Measurements from ENCODE around the gene DNAJC24. TPM values are rescaled to one million over a fixed set of nuclear protein-coding genes. Genes with fewer than 3 reads are reported as not detected.

DNAJC24 gene
- total RNA-seq, 1 experiment from 2014 or later = 20.4 TPM

DNA sequence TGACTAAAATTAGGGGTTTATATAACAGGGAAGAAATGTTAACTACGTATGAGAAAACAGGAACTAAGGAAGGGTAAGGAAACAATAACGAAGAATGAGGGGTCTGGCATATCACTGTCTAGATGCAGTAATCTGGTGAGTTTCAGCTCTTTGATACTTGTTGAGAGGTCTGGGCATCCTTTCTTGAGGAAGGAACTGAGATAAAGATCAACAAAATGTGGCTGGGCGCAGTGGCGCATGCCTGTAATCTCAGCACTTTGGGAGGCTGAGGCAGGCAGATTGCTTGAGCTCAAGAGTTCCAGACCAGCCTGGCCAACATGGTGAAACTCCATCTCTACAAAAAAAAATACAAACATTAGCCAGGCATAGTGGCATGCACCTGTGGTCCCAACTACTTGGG is 2.9 kb upstream of the DNAJC24 start:
- Histone ChIP-seq H3K27me3 (replicated peaks) (0 out of 2 replicates have a peak, but pooled peaks cover 6% of the 10 kb centered on the region), H3K36me3 (no peaks in the 10 kb centered on the region), H3K4me1 (replicated peaks) (no peaks in the 10 kb centered on the region; the same call in 1 of the 2 replicates), H3K9me3 (replicated peaks) (no peaks in the 10 kb centered on the region), H3K4me3 (no peak overlapping the region), H3K27ac (no peak overlapping the region)
- DNase-seq (ENCODE audit: low read depth in 1 of 2, low spot score in 2 of 2) = no peak

- no peak for DNase-seq (ENCODE audit: low read depth in 1 of 2, low spot score in 2 of 2)
- no peak overlapping the region for H3K4me3 ChIP-seq
- H3K27ac ChIP-seq = no peak overlapping the region
- H3K4me1 ChIP-seq (replicated peaks) = no peaks in the 10 kb centered on the region
- H3K27me3 ChIP-seq (replicated peaks) = no peaks in the 10 kb centered on the region
- no peaks in the 10 kb centered on the region for H3K36me3 ChIP-seq
- no peaks in the 10 kb centered on the region for H3K9me3 ChIP-seq (replicated peaks)
Measured at GRCh38 chr11:31375879-31376278, 6.2 kb downstream of the DNAJC24 start.

DNA sequence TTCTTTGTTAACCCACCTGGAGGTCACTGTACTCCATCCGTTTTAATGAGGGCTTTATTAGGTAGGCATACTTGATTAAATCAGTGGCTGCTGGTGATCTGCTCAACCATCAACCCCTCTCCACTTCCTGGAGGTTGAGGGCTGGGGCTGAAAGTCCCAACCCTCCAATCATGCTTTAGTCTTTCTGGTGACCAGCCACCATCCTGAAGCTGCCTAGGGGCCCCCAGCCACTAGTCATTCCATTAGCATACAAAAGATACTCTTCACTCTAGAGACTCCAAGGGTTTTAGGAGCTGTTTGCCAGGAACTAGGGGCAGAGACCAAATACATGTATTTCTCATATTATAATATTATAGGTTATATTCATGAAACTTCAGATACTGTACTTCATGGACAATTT is 13.5 kb downstream of the DNAJC24 start:
- H3K4me1 ChIP-seq (replicated peaks) = no peaks in the 10 kb centered on the region
- no peak overlapping the region for H3K4me3 ChIP-seq
- no peaks in the 10 kb centered on the region for H3K36me3 ChIP-seq

GRCh38 chr11:31387379-31387778 is 17.7 kb downstream of the DNAJC24 start:
- Histone ChIP-seq H3K27ac (no peak overlapping the region), H3K36me3 (no peaks in the 10 kb centered on the region), H3K27me3 (replicated peaks) (no peaks in the 10 kb centered on the region), H3K9me3 (replicated peaks) (no peaks in the 10 kb centered on the region), H3K4me3 (no peak overlapping the region), H3K4me1 (replicated peaks) (no peaks in the 10 kb centered on the region)
- no peak for DNase-seq (ENCODE audit: low read depth in 1 of 2, low spot score in 2 of 2)

More for the DNA sequence above, 13.5 kb downstream of the DNAJC24 start:
- DNase-seq (ENCODE audit: low read depth in 1 of 2, low spot score in 2 of 2) = no peak
- H3K27ac ChIP-seq = no peak overlapping the region
- H3K27me3 ChIP-seq (replicated peaks) = no peaks in the 10 kb centered on the region
- H3K9me3 ChIP-seq (replicated peaks) = no peaks in the 10 kb centered on the region

DNA sequence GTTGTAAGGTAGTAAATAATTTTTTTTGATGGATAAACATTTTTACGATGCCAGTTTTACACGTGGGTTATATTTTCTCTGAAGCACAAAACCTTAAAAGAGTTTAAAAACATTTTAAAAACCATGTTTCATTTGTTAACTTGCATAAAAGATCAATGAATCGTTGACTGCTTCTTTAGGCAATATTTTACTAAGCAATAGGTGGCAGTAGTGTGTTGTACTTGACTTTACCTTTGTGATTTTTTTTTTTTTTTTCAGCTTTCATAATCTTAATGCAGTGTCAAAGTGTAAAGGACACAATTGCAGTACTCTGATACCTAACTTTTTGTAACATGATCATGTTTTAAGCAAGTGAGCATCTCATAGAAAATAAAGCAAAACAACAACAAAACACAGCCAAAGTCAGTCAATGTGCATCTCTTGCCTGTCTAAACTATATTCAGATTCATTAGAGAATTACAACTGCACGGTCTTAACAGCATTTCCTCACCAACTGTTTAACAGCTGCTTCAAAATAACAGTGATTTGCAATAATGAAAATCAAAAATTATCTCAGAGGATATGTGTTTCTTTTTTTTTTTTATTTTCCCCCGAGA is 27.7 kb downstream of the DNAJC24 start:
- peak in 1 of 2 experiments; percentile 3 for DNase-seq (ENCODE audit: low read depth in 1 of 2, low spot score in 2 of 2)
- Histone ChIP-seq H3K9me3 (replicated peaks) (no peaks in the 10 kb centered on the region), H3K27ac (no peak overlapping the region), H3K4me3 (no peak overlapping the region), H3K27me3 (replicated peaks) (no peaks in the 10 kb centered on the region), H3K4me1 (replicated peaks) (no peaks in the 10 kb centered on the region), H3K36me3 (peaks cover 5% of the 10 kb centered on the region; the same call in 1 of the 2 replicates)

DNA sequence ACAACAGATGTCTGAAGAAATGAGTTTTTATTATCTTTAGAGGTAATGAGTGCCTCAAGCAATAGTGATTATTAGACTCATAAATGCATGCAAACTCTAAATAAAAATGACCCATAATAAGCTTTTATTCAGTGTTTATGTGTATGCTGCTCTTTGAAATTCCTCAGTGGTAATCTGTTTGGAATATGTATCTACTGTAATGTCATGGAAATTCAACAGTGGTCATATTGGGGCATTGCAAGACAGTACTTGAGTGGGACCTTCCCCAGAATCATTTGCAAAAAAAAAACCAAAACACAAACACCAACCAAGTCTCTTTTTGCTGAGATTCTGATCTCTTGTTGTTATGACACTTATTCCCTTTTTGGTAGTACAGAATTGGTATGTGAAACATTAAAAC is 35.0 kb downstream of the DNAJC24 start:
- no peak for DNase-seq (ENCODE audit: low read depth in 1 of 2, low spot score in 2 of 2)
- Histone ChIP-seq H3K27me3 (replicated peaks) (no peaks in the 10 kb centered on the region; the same call in 1 of the 2 replicates), H3K9me3 (replicated peaks) (no peaks in the 10 kb centered on the region), H3K4me1 (replicated peaks) (no peaks in the 10 kb centered on the region), H3K27ac (no peak overlapping the region), H3K36me3 (peaks cover 5% of the 10 kb centered on the region; the same call in 1 of the 2 replicates), H3K4me3 (no peak overlapping the region)

DNA sequence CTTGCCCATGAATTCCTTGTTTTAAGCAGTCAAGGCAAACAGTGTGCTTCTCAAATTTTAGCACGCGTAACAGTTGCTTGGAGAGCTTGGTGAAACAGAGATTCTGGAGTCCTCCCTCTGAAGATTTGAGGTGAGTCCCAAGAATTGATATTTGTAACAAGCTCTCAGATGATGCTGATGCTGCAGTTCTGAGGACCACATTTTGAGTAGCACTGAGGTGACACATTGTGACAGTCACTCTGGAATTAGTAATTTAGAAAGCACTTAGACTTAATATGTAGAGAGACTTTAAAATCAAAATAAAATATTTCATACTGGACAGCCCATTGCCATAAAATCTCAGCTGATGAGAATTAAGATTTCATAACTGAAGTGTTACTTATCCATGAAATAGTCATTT is 38.5 kb downstream of the DNAJC24 start:
- DNase-seq (ENCODE audit: low read depth in 1 of 2, low spot score in 2 of 2) = no peak
- Histone ChIP-seq H3K9me3 (replicated peaks) (no peaks in the 10 kb centered on the region), H3K4me1 (replicated peaks) (no peaks in the 10 kb centered on the region), H3K36me3 (no peaks in the 10 kb centered on the region), H3K4me3 (no peak overlapping the region), H3K27me3 (replicated peaks) (no peaks in the 10 kb centered on the region; the same call in 1 of the 2 replicates), H3K27ac (no peak overlapping the region)

DNA sequence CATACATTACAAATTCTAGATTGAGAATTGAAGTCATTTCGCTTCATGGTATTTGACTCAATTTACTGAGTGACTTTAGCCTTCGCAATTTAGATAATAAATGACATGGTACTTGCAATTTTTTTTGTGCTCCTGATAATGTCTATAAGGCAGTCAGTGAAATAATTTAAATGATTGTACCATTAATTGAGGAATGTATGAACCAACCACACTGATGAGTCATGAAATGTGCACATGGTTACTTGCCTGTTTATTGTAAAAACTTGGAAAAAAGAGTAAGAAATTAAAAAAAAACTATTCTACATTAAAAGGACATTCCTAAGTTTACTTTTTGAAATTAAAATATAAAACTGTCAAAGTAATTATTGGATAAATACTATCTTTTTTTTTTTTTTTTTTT is 43.3 kb downstream of the DNAJC24 start:
- H3K36me3 ChIP-seq = no peaks in the 10 kb centered on the region
- H3K4me1 ChIP-seq (replicated peaks) = no peaks in the 10 kb centered on the region
- no peaks in the 10 kb centered on the region for H3K27me3 ChIP-seq (replicated peaks)
- no peaks in the 10 kb centered on the region for H3K9me3 ChIP-seq (replicated peaks)
- H3K27ac ChIP-seq = no peak overlapping the region
- no peak overlapping the region for H3K4me3 ChIP-seq
- DNase-seq (ENCODE audit: low read depth in 1 of 2, low spot score in 2 of 2) = peak in 1 of 2 experiments; percentile 6

DNA sequence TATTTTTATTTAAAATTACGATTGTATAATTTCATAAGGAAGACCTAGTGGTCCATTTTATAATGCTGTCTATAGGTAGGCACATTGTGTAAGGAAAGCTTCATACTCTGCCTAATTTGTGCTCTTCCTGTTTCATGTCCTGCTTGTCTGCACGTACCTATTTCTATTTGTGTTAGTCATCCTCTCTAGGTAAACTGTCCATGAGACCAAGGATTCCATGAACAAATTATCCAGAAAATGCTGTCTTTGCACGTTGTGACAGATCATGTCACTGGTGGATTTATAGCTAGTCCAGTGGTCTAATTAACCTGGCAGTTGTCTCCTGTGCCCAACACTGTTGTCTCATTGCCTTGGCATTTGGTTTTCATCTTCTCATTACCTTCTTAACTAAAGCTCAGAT is 44.7 kb downstream of the DNAJC24 start:
- no peaks in the 10 kb centered on the region for H3K4me1 ChIP-seq (replicated peaks)
- H3K4me3 ChIP-seq = no peak overlapping the region
- no peaks in the 10 kb centered on the region for H3K36me3 ChIP-seq
- no peak overlapping the region for H3K27ac ChIP-seq
- no peak for DNase-seq (ENCODE audit: low read depth in 1 of 2, low spot score in 2 of 2)
- no peaks in the 10 kb centered on the region for H3K27me3 ChIP-seq (replicated peaks)
- H3K9me3 ChIP-seq (replicated peaks) = no peaks in the 10 kb centered on the region

DNA sequence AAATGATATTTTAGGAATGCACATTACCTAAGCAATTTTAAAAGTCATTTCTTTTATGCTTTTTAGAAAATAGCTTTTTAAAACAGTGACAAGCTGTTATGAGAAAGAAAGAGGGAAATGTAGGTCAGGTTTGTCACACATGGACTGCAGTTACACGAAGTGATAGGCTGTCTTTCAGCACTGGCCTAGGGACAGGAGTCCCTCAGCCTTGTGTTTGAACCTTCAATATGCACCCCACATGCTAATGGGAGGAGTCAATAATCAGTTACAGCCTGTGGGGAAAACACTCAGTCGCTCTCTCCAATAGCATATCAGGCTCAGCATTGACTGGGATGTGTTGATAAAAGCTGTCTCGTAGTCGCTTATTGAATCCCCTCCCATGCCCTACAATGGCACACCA is 45.8 kb downstream of the DNAJC24 start:
- Histone ChIP-seq H3K27me3 (replicated peaks) (no peaks in the 10 kb centered on the region), H3K27ac (no peak overlapping the region), H3K9me3 (replicated peaks) (no peaks in the 10 kb centered on the region), H3K36me3 (no peaks in the 10 kb centered on the region), H3K4me3 (no peak overlapping the region), H3K4me1 (replicated peaks) (no peaks in the 10 kb centered on the region)
- no peak for DNase-seq (ENCODE audit: low read depth in 1 of 2, low spot score in 2 of 2)

DNA sequence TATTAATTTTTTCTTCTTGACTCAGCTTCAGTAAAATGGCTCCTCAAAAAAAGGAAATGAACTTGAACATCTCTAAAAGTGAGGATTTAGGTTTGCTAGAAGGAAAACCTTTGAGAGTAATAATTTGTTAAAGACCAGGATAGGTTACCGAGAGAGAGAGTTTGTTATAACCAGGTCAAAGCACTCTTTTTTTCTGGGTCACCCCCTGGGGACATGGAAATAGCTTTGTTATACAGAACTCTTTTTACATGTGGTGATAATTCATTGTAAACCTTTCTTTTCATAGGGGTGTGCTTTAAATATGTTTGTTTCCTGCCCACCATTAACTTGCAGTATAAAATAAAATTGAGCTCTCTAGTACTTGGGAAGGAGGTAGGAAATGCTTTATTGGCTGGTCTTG is 47.7 kb downstream of the DNAJC24 start:
- Histone ChIP-seq H3K27me3 (replicated peaks) (no peaks in the 10 kb centered on the region), H3K36me3 (no peaks in the 10 kb centered on the region), H3K9me3 (replicated peaks) (no peaks in the 10 kb centered on the region), H3K4me1 (replicated peaks) (no peaks in the 10 kb centered on the region), H3K4me3 (no peak overlapping the region), H3K27ac (no peak overlapping the region)
- no peak for DNase-seq (ENCODE audit: low read depth in 1 of 2, low spot score in 2 of 2)

- no peak for DNase-seq (ENCODE audit: low read depth in 1 of 2, low spot score in 2 of 2)
- H3K27ac ChIP-seq = no peak overlapping the region
- H3K4me3 ChIP-seq = no peak overlapping the region
- no peaks in the 10 kb centered on the region for H3K4me1 ChIP-seq (replicated peaks)
- H3K27me3 ChIP-seq (replicated peaks) = no peaks in the 10 kb centered on the region
- H3K9me3 ChIP-seq (replicated peaks) = no peaks in the 10 kb centered on the region
- H3K36me3 ChIP-seq = no peaks in the 10 kb centered on the region
Measured at GRCh38 chr11:31417816-31418215, 48.2 kb downstream of the DNAJC24 start.

DNA sequence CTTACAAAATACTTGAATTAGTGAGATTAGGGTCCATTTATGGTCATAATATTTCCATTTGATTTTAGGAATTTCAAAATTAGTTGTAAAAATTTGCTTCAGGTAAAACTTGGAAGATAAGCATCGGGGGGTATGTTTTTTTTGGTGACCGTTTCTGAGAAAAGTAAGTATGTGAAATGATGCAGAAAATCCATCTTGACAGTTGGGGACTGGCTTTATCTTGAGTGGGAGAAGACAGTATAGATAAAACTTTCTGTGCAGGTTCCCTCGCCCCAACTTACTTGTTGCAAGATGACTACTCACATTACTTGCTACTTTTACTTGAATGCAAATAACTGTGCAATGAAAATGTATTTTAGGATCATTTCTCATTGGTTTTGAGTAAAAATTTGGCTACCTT is 49.5 kb downstream of the DNAJC24 start:
- no peak overlapping the region for H3K4me3 ChIP-seq
- H3K36me3 ChIP-seq = no peaks in the 10 kb centered on the region
- H3K27ac ChIP-seq = no peak overlapping the region
- DNase-seq (ENCODE audit: low read depth in 1 of 2, low spot score in 2 of 2) = no peak
- H3K27me3 ChIP-seq (replicated peaks) = no peaks in the 10 kb centered on the region
- no peaks in the 10 kb centered on the region for H3K4me1 ChIP-seq (replicated peaks)
- H3K9me3 ChIP-seq (replicated peaks) = no peaks in the 10 kb centered on the region

GRCh38 chr11:31419669-31420068 is 50.0 kb downstream of the DNAJC24 start:
- H3K4me3 ChIP-seq = no peak overlapping the region
- H3K27me3 ChIP-seq (replicated peaks) = no peaks in the 10 kb centered on the region
- H3K27ac ChIP-seq = no peak overlapping the region
- H3K4me1 ChIP-seq (replicated peaks) = no peaks in the 10 kb centered on the region
- DNase-seq (ENCODE audit: low read depth in 1 of 2, low spot score in 2 of 2) = no peak
- no peaks in the 10 kb centered on the region for H3K36me3 ChIP-seq
- no peaks in the 10 kb centered on the region for H3K9me3 ChIP-seq (replicated peaks)

- Histone ChIP-seq H3K9me3 (replicated peaks) (no peaks in the 10 kb centered on the region), H3K4me1 (replicated peaks) (no peaks in the 10 kb centered on the region), H3K36me3 (no peaks in the 10 kb centered on the region), H3K27me3 (replicated peaks) (no peaks in the 10 kb centered on the region), H3K27ac (no peak overlapping the region), H3K4me3 (no peak overlapping the region)
- DNase-seq (ENCODE audit: low read depth in 1 of 2, low spot score in 2 of 2) = no peak
Measured at GRCh38 chr11:31421820-31422219, 52.2 kb downstream of the DNAJC24 start.
